IPS-15b (cell line): ENCODE data around the gene EPHA5.

Experiments
- H3K27me3 ChIP-seq: one replicate; pipeline ENCODE4 v1.6.1; 2013; ENCODE audit warnings: low read length; ENCODE audit not compliant: control insufficient read depth, insufficient read depth
- H3K36me3 ChIP-seq: one replicate; pipeline ENCODE4 v1.6.1; 2013; ENCODE audit warnings: low read length; ENCODE audit not compliant: control insufficient read depth, insufficient read depth
- H3K4me1 ChIP-seq: one replicate; pipeline ENCODE4 v1.6.1; 2013; ENCODE audit warnings: mild to moderate bottlenecking, low read length; ENCODE audit not compliant: control insufficient read depth, insufficient read depth
- H3K4me3 ChIP-seq: one replicate; pipeline ENCODE4 v1.5.1; 2013; ENCODE audit warnings: low read depth, low read length
- H3K9ac ChIP-seq: one replicate; pipeline ENCODE4 v1.6.1; 2013; ENCODE audit warnings: low read depth, mild to moderate bottlenecking, low read length
- H3K9me3 ChIP-seq: one replicate; pipeline ENCODE4 v1.6.1; 2013; ENCODE audit warnings: mild to moderate bottlenecking, low read length; ENCODE audit not compliant: control insufficient read depth, insufficient read depth

EPHA5 gene

DNA sequence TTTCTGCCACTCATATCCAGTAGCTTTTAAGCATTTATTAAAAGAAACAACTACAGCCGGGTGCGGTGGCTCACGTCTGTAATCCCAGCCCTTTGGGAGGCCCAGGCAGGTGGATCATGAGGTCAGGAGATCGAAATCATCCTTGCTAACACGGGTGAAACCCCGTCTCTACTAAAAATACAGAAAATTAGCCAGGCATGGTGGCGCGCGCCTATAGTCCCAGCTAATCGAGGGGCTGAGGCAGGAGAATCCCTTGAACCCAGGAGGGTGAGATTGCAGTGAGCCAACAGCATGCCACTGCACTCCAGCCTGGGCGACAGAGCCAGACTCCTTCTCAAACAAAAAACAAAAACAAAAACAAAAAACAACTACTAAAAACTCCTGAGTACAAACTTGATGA is 119.8 kb downstream of the EPHA5 start:
- no peaks in the 10 kb centered on the region for H3K4me1 ChIP-seq

GRCh38 chr4:65546882-65547416 is 123.3 kb downstream of the EPHA5 start:
- no peaks in the 10 kb centered on the region for H3K27me3 ChIP-seq
- no peak overlapping the region for H3K4me3 ChIP-seq
- no peaks in the 10 kb centered on the region for H3K36me3 ChIP-seq
- H3K9ac ChIP-seq, result no peak overlapping the region
- H3K9me3 ChIP-seq, result no peaks in the 10 kb centered on the region
- H3K4me1 ChIP-seq, result no peaks in the 10 kb centered on the region

More for the DNA sequence above, 119.8 kb downstream of the EPHA5 start:
- Histone ChIP-seq H3K36me3 (no peaks in the 10 kb centered on the region), H3K9me3 (no peaks in the 10 kb centered on the region), H3K9ac (no peak overlapping the region), H3K4me3 (no peak overlapping the region), H3K27me3 (no peaks in the 10 kb centered on the region)

GRCh38 chr4:65538571-65538970 is 131.7 kb downstream of the EPHA5 start:
- no peaks in the 10 kb centered on the region for H3K27me3 ChIP-seq
- no peak overlapping the region for H3K9ac ChIP-seq
- no peaks in the 10 kb centered on the region for H3K36me3 ChIP-seq
- no peaks in the 10 kb centered on the region for H3K4me1 ChIP-seq
- H3K4me3 ChIP-seq, result no peak overlapping the region
- H3K9me3 ChIP-seq, result no peaks in the 10 kb centered on the region

- no peaks in the 10 kb centered on the region for H3K27me3 ChIP-seq
- no peak overlapping the region for H3K4me3 ChIP-seq
- H3K9me3 ChIP-seq, result no peaks in the 10 kb centered on the region
- H3K9ac ChIP-seq, result no peak overlapping the region
- no peaks in the 10 kb centered on the region for H3K36me3 ChIP-seq
- no peaks in the 10 kb centered on the region for H3K4me1 ChIP-seq
These were observed 135.2 kb downstream of the EPHA5 start for GRCh38 chr4:65535113-65535512.

DNA sequence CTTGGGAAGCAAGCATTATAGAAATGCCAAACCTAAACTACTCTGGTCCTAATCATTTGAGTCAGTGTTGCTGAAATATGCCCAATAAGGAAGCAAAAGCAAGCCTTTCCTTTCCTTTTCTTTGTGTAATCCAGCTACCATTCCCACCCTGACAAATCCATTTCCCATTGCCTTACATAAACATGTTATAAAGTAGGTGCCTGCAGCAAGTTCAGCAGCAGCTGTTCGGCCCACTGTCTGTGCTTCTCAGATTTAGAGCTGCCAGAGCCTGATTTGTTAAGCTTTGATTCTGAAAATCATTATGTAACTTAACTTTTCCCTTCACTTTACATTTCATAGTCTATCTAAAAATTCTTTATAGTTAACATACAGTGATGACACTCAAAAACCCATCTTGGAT is 148.6 kb downstream of the EPHA5 start:
- no peak overlapping the region for H3K4me3 ChIP-seq
- no peak overlapping the region for H3K9ac ChIP-seq
- no peaks in the 10 kb centered on the region for H3K36me3 ChIP-seq
- H3K27me3 ChIP-seq, result no peaks in the 10 kb centered on the region
- no peaks in the 10 kb centered on the region for H3K4me1 ChIP-seq
- H3K9me3 ChIP-seq, result no peaks in the 10 kb centered on the region

GRCh38 chr4:65515646-65516045 is 154.6 kb downstream of the EPHA5 start:
- H3K4me1 ChIP-seq, result peaks cover 4% of the 10 kb centered on the region
- H3K9me3 ChIP-seq, result no peaks in the 10 kb centered on the region
- H3K9ac ChIP-seq, result no peak overlapping the region
- H3K4me3 ChIP-seq, result no peak overlapping the region
- no peaks in the 10 kb centered on the region for H3K27me3 ChIP-seq
- no peaks in the 10 kb centered on the region for H3K36me3 ChIP-seq

- no peaks in the 10 kb centered on the region for H3K9me3 ChIP-seq
- peaks cover 4% of the 10 kb centered on the region for H3K4me1 ChIP-seq
These were observed 159.3 kb downstream of the EPHA5 start for GRCh38 chr4:65510976-65511375.

DNA sequence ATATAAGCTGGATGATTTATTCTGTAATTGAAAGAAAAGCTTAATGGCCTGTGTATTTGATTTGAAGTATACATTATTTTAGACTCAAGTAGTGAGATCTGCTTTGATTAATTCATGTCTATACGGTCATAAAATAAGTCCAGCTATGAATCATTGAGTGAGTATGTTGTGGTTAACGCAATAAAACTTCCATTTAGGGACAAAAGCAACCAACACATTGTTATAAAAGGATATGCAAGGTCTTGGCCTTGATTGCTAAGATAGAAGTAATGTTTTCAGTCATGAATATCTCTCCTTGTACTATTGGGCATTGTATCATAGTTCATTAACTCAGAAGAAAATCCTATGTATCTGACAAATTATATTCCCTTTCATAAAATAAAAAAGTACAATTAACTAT is 162.1 kb downstream of the EPHA5 start:
- Histone ChIP-seq H3K36me3 (no peaks in the 10 kb centered on the region), H3K27me3 (no peaks in the 10 kb centered on the region), H3K4me3 (no peak overlapping the region), H3K4me1 (no peaks in the 10 kb centered on the region), H3K9me3 (no peaks in the 10 kb centered on the region), H3K9ac (no peak overlapping the region)

More at GRCh38 chr4:65510976-65511375, 159.3 kb downstream of the EPHA5 start:
- H3K27me3 ChIP-seq, result no peaks in the 10 kb centered on the region
- no peaks in the 10 kb centered on the region for H3K36me3 ChIP-seq
- no peak overlapping the region for H3K9ac ChIP-seq
- no peak overlapping the region for H3K4me3 ChIP-seq

GRCh38 chr4:65502131-65502701 is 168.1 kb downstream of the EPHA5 start:
- Histone ChIP-seq H3K9ac (no peak overlapping the region), H3K4me3 (no peak overlapping the region), H3K36me3 (no peaks in the 10 kb centered on the region), H3K4me1 (no peaks in the 10 kb centered on the region), H3K9me3 (no peaks in the 10 kb centered on the region), H3K27me3 (no peaks in the 10 kb centered on the region)

DNA sequence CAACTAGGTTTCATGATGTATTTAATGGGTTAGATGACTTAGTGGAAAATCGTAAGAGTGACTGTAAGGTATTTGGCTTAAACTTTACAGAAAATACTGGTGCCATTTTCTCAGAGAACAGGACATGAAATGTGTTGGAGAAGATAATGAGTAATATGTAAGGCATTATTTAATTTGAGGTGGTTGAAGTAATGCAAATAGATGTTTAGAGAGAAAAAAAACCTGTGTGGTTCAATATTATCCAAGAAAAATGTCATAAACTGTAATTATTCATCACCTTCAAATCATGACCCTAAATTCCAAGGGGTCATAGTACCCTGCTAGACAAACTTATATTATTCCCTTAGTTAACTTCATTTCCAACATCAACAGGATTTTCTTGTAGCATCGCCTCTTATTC is 171.7 kb downstream of the EPHA5 start:
- no peak overlapping the region for H3K4me3 ChIP-seq
- no peak overlapping the region for H3K9ac ChIP-seq
- no peaks in the 10 kb centered on the region for H3K36me3 ChIP-seq
- no peaks in the 10 kb centered on the region for H3K9me3 ChIP-seq
- H3K4me1 ChIP-seq, result no peaks in the 10 kb centered on the region
- H3K27me3 ChIP-seq, result no peaks in the 10 kb centered on the region

DNA sequence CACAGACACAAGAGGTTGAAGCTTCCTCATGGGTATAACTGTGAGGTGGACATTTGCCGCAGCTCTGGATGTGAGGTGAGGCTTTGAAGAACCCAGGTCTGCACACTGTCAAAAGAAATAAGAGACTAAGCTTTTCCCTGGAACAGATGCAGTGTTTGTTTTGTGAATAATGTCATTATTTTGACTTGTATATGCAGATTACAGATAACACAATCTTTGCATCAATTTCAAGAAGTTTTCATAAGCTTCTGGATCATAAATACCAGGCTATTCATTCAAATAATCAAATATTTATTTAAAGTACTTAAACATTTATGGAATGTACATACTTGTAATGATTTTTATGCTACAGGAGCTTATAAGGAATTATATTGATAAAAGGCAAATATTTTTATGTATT is 174.8 kb downstream of the EPHA5 start:
- no peaks in the 10 kb centered on the region for H3K4me1 ChIP-seq
- H3K9ac ChIP-seq, result no peak overlapping the region

DNA sequence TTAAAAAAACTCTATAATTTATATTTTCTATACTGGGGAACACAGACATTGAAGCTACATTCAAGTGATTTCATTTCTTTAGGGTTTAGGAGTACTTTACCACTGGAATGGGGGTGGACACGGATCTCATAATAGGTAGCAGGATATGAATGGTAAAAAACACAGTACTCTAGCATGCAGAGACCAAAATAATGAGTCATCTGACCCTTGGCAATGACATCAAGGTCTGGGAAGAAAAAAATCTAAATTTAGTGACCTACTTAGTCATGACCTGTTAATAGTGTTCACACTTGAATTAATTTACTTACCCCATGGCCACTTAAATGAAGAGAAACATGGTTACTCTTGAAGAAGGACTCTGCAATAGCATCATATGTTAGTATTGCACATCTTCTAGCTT is 187.9 kb downstream of the EPHA5 start:
- H3K9ac ChIP-seq, result no peak overlapping the region
- no peaks in the 10 kb centered on the region for H3K36me3 ChIP-seq
- H3K4me3 ChIP-seq, result no peak overlapping the region
- no peaks in the 10 kb centered on the region for H3K27me3 ChIP-seq
- H3K4me1 ChIP-seq, result no peaks in the 10 kb centered on the region
- H3K9me3 ChIP-seq, result no peaks in the 10 kb centered on the region

More for the DNA sequence above, 174.8 kb downstream of the EPHA5 start:
- no peaks in the 10 kb centered on the region for H3K9me3 ChIP-seq
- H3K4me3 ChIP-seq, result no peak overlapping the region
- H3K36me3 ChIP-seq, result no peaks in the 10 kb centered on the region
- no peaks in the 10 kb centered on the region for H3K27me3 ChIP-seq
